GM12873 (cell line): ENCODE results near the gene THRA.

ENCODE experiments used
- TF ChIP-seq, protein P1 (sequence below): IDR thresholded peaks from 2 replicates; pipeline ENCODE4 v1.5.1; 2012; ENCODE audit warnings: low read depth, mild to moderate bottlenecking, moderate library complexity, low read length, control low read depth; ENCODE audit not compliant: insufficient read depth; ENCODE audit errors: missing control alignments

THRA gene

DNA sequence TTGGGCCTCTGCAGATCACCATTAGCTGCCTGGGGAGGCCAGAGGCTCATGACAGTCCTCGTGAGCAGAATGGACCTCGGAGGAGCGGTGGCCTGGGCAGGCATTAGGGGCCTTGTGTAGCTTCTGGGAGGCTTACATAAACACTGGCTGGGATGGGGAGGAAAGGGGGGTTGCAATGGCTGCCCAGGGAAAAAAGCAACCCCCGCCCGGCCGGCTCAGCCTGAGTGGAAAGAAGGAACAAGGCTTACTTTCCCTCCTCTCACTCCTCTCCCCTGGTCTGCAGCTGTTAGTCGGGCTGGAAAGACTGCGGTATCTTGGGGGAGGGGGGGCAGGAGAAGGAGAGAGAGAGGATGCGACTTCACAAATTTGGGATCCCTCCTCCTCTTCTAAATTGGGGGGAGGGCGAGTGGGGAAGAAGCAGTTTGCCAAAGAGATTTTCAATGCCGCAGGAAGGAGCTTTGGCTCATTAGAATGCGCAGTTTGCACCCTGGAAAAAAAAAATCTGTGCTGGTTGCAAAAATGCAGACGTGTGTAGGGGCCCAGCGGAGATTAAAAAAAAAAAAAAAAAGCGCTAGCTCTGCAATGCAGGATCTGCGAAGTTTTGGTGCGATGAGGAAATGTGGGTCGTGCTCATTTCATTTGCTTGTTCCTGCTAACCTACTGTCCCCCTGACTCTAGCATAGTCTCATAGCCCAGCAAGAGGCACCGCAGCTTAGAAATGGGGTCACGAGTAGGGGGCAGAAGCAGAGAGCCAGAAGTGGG, 44.2 kb downstream of the THRA start:
- TF ChIP-seq, protein P1, sequence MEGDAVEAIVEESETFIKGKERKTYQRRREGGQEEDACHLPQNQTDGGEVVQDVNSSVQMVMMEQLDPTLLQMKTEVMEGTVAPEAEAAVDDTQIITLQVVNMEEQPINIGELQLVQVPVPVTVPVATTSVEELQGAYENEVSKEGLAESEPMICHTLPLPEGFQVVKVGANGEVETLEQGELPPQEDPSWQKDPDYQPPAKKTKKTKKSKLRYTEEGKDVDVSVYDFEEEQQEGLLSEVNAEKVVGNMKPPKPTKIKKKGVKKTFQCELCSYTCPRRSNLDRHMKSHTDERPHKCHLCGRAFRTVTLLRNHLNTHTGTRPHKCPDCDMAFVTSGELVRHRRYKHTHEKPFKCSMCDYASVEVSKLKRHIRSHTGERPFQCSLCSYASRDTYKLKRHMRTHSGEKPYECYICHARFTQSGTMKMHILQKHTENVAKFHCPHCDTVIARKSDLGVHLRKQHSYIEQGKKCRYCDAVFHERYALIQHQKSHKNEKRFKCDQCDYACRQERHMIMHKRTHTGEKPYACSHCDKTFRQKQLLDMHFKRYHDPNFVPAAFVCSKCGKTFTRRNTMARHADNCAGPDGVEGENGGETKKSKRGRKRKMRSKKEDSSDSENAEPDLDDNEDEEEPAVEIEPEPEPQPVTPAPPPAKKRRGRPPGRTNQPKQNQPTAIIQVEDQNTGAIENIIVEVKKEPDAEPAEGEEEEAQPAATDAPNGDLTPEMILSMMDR: no peak

DNA sequence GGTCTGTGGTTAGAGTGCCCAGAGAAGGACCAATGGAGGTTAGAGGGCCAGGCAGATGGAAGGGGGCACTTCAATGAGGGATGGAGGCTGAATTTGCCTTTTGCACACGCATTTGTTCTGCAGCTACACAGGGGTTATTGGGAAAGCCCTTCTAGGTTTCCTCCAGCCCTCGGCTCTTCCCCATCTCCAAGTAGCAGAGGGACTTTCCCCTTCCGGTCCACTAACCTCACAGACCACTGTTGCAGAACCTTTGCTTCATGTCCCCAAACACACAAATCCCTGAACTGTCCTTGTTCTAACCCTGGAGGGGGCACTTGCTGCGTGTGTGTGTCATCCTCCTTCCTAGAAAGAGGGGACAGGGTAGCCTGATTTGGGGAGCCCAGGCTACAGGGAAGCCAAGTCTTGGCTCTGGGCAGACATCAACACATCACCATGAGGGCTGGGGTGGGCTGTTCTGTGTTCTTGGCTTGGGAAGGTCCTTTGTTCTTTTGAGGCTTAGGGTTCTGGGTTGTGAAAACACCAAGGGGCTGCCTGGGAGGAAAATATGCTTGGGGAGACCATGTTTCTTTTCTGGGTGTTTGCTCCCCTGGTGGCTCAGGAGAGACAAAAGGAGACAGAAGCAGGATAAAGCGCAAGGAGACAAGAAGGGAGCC, 44.9 kb downstream of the THRA start:
- TF ChIP-seq, protein P1: no peak

DNA sequence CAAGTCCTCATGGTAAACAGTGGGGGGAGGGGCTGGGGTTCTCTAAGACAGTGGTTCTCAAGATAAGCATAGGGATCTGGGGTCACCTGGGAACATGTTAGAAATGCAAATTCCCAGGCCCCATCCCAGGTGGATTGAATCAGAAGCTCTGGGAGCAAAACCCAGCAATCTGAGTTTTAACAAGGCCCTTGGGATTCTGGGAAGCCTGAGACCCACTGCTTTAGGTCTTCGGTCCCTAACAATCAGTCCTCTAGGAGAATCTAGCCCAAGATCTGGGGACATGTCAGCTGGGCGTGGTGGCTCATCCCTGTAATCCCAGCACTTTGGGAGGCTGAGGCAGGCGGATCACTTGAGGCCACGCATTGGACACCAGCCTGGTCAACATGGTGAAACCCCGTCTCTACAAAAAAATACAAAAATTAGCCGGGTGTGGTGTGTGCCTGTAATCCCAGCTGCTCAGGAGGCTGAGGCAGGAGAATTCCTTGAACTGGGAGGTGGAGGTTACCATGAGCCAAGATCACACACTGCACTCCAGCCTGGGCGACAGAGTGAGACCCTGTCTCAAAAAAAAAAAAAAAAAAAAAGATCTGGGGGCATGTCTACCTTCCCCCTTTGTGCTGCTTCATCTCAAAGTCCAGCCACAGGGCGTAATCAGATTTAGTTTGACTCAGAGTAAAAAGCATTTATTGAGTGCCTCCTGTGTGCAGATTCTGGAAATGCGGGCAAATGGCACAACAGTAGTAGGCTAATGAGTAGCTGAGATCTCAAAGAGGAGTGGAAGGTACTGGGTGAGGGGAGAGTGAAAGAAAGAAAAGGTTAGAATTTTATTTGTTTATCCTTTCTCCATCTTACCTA, 46.4 kb downstream of the THRA start:
- TF ChIP-seq, protein P1: peak; percentile 41

DNA sequence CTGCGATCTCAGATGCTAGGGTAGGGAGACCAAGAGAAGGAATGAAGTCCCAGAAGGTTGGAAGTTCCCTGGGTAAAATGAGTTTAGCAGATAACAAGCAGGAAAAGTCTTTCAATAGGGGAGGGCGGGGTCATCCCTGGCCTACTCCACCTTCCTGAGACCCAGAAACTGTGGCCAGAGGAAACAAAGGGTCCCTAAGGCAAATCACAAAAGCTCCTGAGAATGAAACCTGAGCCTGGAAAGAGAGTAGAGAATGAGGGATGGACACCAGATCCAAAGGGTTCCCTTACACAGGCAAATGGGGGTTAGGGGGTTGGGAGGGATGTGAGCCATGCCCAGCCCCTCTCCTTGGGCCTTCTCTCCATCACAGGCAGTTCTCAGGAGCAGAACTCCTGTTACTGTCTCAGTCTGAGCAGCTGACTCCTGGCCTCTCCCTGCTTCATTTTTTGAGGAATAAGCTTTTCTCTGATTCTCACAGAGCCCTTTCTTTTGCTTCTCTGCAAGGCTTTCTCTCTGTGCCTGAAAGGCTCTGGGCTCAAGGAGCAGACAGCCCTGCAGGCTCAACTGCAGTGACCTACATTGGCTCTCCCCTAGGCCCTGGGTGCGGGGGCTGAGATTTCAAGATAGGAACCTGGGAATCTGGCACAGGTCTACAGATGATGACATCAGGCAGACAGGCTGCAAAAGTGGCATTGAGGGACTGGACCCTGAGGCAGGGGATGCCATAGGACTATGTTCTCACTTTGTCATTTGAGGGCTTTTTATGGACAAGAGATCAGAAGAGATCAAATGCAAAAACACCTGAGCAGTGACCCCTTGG, 47.5 kb downstream of the THRA start:
- TF ChIP-seq, protein P1: no peak

DNA sequence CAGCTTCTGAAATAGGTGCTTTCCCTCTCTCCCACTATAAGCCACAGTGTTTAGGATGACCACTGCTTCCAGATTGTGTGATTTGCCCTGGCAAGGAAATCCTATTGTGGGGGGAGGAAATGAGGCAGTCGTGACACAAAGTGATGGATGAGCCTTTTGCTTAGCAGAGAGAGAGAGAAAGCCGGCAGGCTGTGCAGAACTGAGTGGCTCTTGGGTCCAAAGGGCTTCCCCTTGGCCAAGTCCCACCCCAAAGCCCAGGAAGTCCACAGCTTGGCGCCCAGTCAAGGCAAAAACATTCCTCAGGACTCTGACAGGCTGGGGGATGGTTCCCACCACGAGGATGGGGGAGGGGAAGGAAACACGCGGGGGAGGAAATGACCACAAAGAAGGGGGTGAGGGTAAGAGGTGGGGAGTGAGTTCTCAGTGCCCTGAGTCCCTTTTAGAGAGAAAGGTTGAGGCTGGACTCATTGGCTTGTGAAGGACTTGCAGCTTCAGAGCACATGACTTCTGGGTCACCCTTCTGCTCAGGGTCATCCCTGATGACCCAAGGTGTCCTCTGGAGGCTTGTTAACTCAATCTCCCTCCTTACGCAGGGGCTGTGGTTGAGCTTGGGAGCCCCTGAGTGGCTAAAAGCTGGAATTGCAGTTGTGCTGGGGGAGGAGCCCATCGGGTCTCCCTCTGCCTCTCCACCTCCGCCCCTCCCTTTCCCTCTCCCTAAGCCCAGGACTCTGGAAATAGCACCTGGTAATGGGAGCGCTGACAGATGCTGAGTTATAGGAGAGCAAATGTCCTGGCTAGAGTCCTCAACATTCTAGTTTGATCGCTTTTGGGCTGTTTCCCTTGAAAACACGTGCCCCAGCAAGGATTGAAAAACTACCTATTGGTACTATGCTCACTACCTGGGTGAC, 48.7 kb downstream of the THRA start:
- TF ChIP-seq, protein P1: peak; percentile 82

DNA sequence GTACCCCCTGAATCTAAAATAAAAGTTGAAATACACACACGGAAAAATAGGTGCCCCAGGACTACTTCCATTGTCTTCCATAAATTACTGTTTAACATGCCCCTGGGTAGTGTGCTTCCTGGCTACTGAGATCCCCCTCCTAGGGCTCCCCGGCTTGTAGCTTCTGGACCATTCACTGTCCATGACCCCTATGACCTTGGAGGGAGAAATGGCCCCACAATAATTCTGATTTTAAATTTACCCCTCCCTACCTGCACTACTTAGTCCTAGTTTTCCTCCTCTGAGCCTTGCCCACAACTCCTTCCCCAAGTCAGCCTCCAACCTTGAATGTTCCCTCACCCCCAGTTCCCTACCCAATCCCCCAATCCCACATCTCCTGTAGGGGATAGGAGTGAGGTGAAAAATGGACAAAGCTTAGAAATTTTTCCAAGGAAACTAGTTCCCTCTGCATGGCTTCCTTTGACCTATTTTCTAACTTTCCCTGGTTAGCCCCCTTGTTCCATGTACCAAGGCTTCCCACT, 49.5 kb downstream of the THRA start:
- TF ChIP-seq, protein P1: no peak
